NOMO-1 treated with dmso at 0.1 percent for 144 hours (cell line): ENCODE results near the gene PNPT1.
"Not testable (repeated sequence)": the region's sequence is repeated elsewhere in the genome, so short reads cannot be mapped to it uniquely, and the experiment has no call there.

Source experiments
- DNase-seq: peaks from one replicate; lab custom pipeline; 2025; ENCODE audit not compliant: unreplicated experiment; lab: John Stamatoyannopoulos, UW

PNPT1 gene

DNA sequence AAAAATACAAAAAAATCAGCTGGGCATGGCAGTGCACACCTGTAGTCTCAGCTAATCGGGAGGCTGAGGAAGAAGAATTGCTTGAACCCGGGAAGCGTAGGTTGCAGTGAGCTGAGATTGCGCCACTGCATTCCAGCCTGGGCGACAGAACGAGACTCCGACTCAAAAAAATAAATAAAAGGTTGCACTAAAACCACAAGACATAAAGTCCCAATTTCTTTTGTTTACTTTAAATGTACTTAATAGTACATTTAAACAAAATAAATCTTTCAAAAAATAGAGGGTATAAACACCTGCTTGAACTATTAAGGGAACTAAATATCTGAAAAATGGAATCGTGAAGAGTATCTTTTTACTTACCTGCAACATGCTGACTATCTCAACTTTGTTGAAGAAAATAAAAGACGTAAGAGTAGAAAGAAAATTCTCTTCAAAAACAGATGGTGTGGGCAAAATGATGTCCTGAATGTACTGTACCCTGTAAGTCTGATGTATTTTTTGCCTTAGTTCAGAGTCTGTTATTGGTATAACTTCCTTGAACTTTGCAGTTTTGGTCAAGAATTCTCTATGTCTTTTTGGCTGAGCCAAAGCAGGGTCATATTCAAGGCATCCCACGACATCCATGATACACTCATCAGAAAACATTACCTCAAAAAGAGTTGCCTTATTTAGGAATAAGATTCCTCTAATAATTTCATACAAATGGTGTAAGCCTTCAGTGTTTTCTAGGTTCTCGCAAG is 95.4 kb downstream of the PNPT1 start:
- no peak for DNase-seq

DNA sequence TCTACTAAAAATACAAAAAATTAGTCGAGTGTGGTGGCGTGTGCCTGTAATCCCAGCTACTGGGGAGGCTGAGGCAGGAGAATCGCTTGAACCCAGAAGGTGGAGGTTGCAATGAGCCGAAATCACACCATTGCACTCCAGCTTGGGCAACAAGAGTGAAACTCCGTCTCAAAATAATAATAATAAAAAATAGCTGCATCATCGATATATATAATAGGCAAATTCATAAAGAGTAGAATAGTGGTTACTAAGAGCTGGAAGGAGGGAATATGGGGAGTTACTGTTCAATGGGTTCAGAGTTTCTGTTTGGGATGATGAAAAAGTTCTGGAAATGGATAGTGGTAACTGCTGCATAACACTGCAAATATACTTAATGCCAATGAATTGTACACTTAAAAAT is 96.8 kb downstream of the PNPT1 start:
- not testable (repeated sequence) for DNase-seq

DNA sequence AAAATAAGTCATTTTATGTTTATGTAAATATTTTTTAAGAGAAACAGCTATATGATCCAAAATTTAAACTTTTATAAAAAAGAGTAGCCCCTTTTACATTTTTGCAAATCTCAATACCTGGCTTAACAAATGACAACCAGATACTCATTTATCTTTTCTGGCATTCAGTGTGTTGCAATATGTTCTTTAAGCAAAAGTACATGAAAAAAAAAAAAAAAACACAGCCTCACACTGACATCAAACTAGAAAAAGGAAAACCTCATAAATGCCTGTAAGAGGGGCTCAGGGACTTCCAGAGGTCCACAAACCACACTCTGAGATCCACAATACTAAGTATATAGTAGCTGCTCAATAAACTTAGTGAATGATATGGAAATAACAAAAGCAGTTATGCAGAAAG is 98.1 kb downstream of the PNPT1 start:
- DNase-seq: no peak

DNA sequence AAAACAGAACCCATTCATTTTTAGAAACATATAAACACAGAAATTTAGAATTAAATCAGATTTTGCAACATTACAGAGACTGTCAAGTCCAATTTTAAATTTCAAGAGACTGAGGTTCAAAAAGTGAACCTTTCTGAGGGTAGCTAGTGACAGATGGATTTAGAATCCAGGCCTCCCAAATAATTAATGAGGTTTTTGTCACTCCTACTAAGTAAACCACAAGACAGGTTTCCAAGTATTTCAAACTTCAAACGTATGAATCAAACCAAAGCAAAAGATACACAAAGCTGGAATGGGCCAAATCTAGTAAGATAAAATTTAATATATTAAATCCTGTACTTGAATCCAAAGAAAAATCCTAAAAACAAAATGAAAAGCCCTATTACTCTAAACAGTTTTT is 101.5 kb downstream of the PNPT1 start:
- no peak for DNase-seq

DNA sequence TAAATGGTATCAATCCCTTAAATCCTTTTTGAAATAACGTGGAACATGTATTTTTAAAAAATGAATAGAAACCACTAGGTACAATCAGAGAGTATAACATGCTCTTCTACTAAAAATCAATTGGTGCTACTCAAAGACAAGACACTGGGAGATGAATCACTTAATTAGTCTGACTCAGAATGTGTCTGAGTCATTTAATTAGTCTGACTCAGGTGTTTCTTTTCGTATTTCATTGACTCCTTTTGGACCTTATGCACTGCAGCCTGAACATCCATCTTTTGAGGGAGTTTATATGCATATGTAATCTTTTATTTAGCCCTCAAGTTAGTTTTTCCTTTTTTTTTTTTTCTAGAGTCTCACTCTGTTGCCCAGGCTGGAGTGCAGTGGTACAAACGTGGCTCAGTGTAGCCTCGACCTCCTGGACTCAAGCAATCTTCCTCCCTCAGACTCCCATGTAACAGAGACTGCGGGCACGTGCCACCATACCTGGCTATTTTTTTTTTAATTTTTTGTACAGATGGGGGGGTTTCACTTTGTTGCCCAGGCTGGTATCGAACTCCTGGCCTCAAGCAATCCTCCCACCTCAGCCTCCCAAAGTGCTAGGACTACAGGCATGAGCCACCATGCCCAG is 102.7 kb downstream of the PNPT1 start:
- DNase-seq: no peak

DNA sequence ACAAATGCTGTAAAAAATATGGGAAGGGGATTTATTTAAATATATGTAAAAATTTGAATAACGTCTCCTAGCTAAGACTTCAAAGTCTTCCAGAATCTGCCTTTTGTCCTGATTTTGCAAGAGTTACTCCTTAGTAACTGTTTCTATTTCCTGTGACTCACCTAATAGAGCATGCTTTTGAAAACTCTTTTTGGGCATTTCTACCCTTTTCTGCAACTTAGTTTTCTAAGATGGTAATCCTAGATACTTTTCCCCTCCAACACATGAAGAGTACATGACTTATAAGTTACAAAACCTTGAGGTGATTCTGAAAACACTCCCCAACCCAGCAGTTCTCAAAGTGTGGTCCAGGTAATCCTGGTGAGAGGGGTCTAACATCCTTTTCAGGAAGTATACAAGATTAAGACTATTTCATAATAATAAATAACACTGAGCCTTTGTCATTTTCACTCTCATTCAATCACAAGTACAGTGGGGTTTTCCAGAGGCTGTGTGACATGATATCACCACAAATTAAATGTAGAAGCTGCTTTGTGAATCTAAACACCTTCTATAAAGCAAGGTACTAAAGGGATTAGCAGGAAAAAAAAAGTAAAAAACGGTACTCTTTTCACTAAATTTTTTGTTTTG is 108.1 kb downstream of the PNPT1 start:
- DNase-seq: no peak
